ENCODE measurements around the gene CCHCR1.

DNA sequence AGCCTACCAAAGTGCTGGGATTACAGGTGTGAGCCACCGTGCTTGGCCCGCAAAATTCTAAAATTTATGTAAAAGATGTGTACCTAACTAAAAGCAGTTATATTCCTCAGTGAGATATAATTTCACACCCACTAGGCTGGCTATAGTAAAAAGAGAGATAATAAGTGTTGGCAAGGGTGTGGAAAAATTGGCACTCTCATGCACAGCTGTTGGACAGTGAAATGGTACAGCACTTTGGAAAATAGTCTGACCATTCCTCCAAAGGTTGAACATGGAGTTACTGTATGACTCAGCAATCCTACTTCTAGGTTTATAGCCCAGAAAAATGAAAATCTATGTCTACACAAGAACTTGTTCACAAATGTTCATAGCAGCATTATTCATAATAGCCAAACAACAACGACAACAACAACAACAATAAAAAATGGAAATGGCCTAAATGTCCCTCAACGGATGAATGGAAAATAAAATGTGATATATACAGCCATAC lies 59.1 kb downstream of the CCHCR1 start:
- TF ChIP-seq, protein P1, sequence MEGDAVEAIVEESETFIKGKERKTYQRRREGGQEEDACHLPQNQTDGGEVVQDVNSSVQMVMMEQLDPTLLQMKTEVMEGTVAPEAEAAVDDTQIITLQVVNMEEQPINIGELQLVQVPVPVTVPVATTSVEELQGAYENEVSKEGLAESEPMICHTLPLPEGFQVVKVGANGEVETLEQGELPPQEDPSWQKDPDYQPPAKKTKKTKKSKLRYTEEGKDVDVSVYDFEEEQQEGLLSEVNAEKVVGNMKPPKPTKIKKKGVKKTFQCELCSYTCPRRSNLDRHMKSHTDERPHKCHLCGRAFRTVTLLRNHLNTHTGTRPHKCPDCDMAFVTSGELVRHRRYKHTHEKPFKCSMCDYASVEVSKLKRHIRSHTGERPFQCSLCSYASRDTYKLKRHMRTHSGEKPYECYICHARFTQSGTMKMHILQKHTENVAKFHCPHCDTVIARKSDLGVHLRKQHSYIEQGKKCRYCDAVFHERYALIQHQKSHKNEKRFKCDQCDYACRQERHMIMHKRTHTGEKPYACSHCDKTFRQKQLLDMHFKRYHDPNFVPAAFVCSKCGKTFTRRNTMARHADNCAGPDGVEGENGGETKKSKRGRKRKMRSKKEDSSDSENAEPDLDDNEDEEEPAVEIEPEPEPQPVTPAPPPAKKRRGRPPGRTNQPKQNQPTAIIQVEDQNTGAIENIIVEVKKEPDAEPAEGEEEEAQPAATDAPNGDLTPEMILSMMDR (IDR thresholded peaks at IDR 0.05) = no peak
- no peak for TF ChIP-seq POLR2A (IDR thresholded peaks at IDR 0.05)

Data from body of pancreas (tissue), 4 donors.